HG02885 (cell line): ENCODE results near the gene OR2Y1.
"Not testable (repeated sequence)": the region's sequence is repeated elsewhere in the genome, so short reads cannot be mapped to it uniquely, and the experiment has no call there.

ENCODE experiments used
- ATAC-seq: cut with Tn5 transposase; IDR thresholded peaks from one replicate; pipeline ENCODE4 v1.9.1; 2021; ENCODE audit warnings: mild to moderate bottlenecking; ENCODE audit not compliant: unreplicated experiment, poor library complexity

Gene OR2Y1

GRCh38 chr5:180739958-180740357 lies at the start of gene OR2Y1:
Gene OR2Y1 (minus strand): TSS chr5:180740058. CDS start chr5:180740058, 0 bp downstream.
- no peak for ATAC-seq

GRCh38 chr5:180788651-180789410 lies 49.0 kb upstream of the OR2Y1 start:
- ATAC-seq, result not testable (repeated sequence)

- no peak for ATAC-seq
Observed at GRCh38 chr5:180787711-180788431, 48.0 kb upstream of the OR2Y1 start.

GRCh38 chr5:180786531-180787398 lies 46.9 kb upstream of the OR2Y1 start:
- ATAC-seq, result no peak

- no peak for ATAC-seq
Observed at GRCh38 chr5:180785794-180786221, 46.0 kb upstream of the OR2Y1 start.

- ATAC-seq, result no peak
Observed at GRCh38 chr5:180785121-180785781, 45.4 kb upstream of the OR2Y1 start.

- no peak for ATAC-seq
Observed at GRCh38 chr5:180784497-180785097, 44.7 kb upstream of the OR2Y1 start.

- no peak for ATAC-seq
Observed at GRCh38 chr5:180783340-180784052, 43.6 kb upstream of the OR2Y1 start.

- ATAC-seq, result no peak
Observed at GRCh38 chr5:180782748-180783147, 42.9 kb upstream of the OR2Y1 start.

- ATAC-seq, result not testable (repeated sequence)
Observed at GRCh38 chr5:180781900-180782326, 42.1 kb upstream of the OR2Y1 start.

- no peak for ATAC-seq
Observed at GRCh38 chr5:180779985-180780610, 40.2 kb upstream of the OR2Y1 start.

- ATAC-seq, result no peak
Observed at GRCh38 chr5:180777475-180777874, 37.6 kb upstream of the OR2Y1 start.

GRCh38 chr5:180776376-180776775 lies 36.5 kb upstream of the OR2Y1 start:
- ATAC-seq, result no peak

GRCh38 chr5:180775624-180776023 lies 35.8 kb upstream of the OR2Y1 start:
- ATAC-seq, result no peak

GRCh38 chr5:180771839-180772238 lies 32.0 kb upstream of the OR2Y1 start:
- ATAC-seq, result no peak

GRCh38 chr5:180769821-180770220 lies 30.0 kb upstream of the OR2Y1 start:
- no peak for ATAC-seq

- ATAC-seq, result no peak
Observed at GRCh38 chr5:180755601-180756000, 15.7 kb upstream of the OR2Y1 start.

GRCh38 chr5:180744253-180744652 lies 4.4 kb upstream of the OR2Y1 start:
- no peak for ATAC-seq

- no peak for ATAC-seq
Observed at GRCh38 chr5:180742727-180743126, 2.9 kb upstream of the OR2Y1 start.
